ENCODE measurements around the gene ARL8A. TPM values are rescaled to one million over a fixed set of nuclear protein-coding genes. Genes with fewer than 3 reads are reported as not detected.

The ARL8A gene
- total and polyA plus RNA-seq, 2 experiments from 2014 or later = 30.3 to 32.7 TPM

GRCh38 chr1:202155478-202156021 lies 11.0 kb upstream of the ARL8A start (continued):
- TF ChIP-seq, protein P1, sequence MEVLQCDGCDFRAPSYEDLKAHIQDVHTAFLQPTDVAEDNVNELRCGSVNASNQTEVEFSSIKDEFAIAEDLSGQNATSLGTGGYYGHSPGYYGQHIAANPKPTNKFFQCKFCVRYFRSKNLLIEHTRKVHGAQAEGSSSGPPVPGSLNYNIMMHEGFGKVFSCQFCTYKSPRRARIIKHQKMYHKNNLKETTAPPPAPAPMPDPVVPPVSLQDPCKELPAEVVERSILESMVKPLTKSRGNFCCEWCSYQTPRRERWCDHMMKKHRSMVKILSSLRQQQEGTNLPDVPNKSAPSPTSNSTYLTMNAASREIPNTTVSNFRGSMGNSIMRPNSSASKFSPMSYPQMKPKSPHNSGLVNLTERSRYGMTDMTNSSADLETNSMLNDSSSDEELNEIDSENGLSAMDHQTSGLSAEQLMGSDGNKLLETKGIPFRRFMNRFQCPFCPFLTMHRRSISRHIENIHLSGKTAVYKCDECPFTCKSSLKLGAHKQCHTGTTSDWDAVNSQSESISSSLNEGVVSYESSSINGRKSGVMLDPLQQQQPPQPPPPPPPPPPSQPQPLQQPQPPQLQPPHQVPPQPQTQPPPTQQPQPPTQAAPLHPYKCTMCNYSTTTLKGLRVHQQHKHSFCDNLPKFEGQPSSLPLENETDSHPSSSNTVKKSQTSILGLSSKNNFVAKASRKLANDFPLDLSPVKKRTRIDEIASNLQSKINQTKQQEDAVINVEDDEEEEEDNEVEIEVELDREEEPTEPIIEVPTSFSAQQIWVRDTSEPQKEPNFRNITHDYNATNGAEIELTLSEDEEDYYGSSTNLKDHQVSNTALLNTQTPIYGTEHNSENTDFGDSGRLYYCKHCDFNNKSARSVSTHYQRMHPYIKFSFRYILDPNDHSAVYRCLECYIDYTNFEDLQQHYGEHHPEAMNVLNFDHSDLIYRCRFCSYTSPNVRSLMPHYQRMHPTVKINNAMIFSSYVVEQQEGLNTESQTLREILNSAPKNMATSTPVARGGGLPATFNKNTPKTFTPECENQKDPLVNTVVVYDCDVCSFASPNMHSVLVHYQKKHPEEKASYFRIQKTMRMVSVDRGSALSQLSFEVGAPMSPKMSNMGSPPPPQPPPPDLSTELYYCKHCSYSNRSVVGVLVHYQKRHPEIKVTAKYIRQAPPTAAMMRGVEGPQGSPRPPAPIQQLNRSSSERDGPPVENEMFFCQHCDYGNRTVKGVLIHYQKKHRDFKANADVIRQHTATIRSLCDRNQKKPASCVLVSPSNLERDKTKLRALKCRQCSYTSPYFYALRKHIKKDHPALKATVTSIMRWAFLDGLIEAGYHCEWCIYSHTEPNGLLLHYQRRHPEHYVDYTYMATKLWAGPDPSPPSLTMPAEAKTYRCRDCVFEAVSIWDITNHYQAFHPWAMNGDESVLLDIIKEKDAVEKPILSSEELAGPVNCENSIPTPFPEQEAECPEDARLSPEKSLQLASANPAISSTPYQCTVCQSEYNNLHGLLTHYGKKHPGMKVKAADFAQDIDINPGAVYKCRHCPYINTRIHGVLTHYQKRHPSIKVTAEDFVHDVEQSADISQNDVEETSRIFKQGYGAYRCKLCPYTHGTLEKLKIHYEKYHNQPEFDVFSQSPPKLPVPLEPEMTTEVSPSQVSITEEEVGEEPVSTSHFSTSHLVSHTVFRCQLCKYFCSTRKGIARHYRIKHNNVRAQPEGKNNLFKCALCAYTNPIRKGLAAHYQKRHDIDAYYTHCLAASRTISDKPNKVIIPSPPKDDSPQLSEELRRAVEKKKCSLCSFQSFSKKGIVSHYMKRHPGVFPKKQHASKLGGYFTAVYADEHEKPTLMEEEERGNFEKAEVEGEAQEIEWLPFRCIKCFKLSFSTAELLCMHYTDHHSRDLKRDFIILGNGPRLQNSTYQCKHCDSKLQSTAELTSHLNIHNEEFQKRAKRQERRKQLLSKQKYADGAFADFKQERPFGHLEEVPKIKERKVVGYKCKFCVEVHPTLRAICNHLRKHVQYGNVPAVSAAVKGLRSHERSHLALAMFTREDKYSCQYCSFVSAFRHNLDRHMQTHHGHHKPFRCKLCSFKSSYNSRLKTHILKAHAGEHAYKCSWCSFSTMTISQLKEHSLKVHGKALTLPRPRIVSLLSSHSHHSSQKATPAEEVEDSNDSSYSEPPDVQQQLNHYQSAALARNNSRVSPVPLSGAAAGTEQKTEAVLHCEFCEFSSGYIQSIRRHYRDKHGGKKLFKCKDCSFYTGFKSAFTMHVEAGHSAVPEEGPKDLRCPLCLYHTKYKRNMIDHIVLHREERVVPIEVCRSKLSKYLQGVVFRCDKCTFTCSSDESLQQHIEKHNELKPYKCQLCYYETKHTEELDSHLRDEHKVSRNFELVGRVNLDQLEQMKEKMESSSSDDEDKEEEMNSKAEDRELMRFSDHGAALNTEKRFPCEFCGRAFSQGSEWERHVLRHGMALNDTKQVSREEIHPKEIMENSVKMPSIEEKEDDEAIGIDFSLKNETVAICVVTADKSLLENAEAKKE (CRISPR knock-in tag; IDR thresholded peaks at IDR 0.05) = no peak
- TF ChIP-seq, protein P2, sequence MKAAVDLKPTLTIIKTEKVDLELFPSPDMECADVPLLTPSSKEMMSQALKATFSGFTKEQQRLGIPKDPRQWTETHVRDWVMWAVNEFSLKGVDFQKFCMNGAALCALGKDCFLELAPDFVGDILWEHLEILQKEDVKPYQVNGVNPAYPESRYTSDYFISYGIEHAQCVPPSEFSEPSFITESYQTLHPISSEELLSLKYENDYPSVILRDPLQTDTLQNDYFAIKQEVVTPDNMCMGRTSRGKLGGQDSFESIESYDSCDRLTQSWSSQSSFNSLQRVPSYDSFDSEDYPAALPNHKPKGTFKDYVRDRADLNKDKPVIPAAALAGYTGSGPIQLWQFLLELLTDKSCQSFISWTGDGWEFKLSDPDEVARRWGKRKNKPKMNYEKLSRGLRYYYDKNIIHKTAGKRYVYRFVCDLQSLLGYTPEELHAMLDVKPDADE (IDR thresholded peaks at IDR 0.05) = no peak
- TF ChIP-seq NANOG (IDR thresholded peaks at IDR 0.05; ENCODE audit: borderline replicate concordance) (no peak), ZNF331 (CRISPR knock-in tag; IDR thresholded peaks at IDR 0.05; ENCODE audit: low read depth) (no peak), POLR2AphosphoS5 (IDR thresholded peaks at IDR 0.05; ENCODE audit: low read depth) (no peak), CREB1 (CRISPR knock-in tag; IDR thresholded peaks at IDR 0.05; ENCODE audit: low read depth) (no peak), REST (IDR thresholded peaks at IDR 0.05; ENCODE audit: unreplicated experiment) (no peak)
